H1 (cell line): ENCODE measurements around the gene ASGR1.
"Not testable (repeated sequence)": the region's sequence is repeated elsewhere in the genome, so short reads cannot be mapped to it uniquely, and the experiment has no call there.

Source experiments
- ATF3 ChIP-seq: IDR thresholded peaks from 2 replicates; pipeline ENCODE4 v1.6.1; 2011; ENCODE audit warnings: low read depth, mild to moderate bottlenecking, low read length; ENCODE audit not compliant: insufficient read depth
- CHD1 ChIP-seq: IDR thresholded peaks from 2 replicates; pipeline ENCODE4 v1.6.1; 2012; ENCODE audit warnings: low read depth, low read length, improper control_type of control experiment
- CREB1 ChIP-seq: IDR thresholded peaks from 2 replicates; pipeline ENCODE4 v1.6.1; 2012; ENCODE audit warnings: inconsistent platforms
- KDM1A ChIP-seq: fragments of 200-600, 300-600 bp; sonication (generic); IDR thresholded peaks from 2 replicates; pipeline ENCODE4 v1.7.1; 2016; ENCODE audit warnings: mild to moderate bottlenecking, low read length, borderline replicate concordance
- NRF1 ChIP-seq: IDR thresholded peaks from 2 replicates; pipeline ENCODE4 v1.6.1; 2011; ENCODE audit warnings: mild to moderate bottlenecking, low read depth, low read length, improper control_type of control experiment
- POLR2A ChIP-seq, 2 experiments: IDR thresholded peaks; 1 replicate in 1 of 2; 2 replicates in 1 of 2; pipeline ENCODE4 v1.6.1; 2011; ENCODE audit warnings: low read depth in 2 of 2, low read length in 2 of 2, mild to moderate bottlenecking in 2 of 2; ENCODE audit errors: control extremely low read depth in 1 of 2
- RNF2 ChIP-seq: fragments of 200-900, 300-1000 bp; sonication (generic); IDR thresholded peaks from 2 replicates; pipeline ENCODE4 v1.7.1; 2016; ENCODE audit warnings: borderline replicate concordance, low read depth, mild to moderate bottlenecking, antibody characterized with exemption, low read length; ENCODE audit not compliant: poor library complexity, severe bottlenecking; ENCODE audit errors: missing control alignments
- SIN3A ChIP-seq, 2 experiments: IDR thresholded peaks in 1 of 2; conservative IDR thresholded peaks in 1 of 2; 2 replicates each; pipeline ENCODE4 v1.6.1; 2011 to 2012; ENCODE audit warnings: low read length in 2 of 2, improper control_type of control experiment in 1 of 2, low read depth in 1 of 2, mild to moderate bottlenecking in 1 of 2
- SP1 ChIP-seq: IDR thresholded peaks from 2 replicates; pipeline ENCODE4 v1.6.1; 2011; ENCODE audit warnings: low read depth, low read length
- SP4 ChIP-seq: IDR thresholded peaks from 2 replicates; pipeline ENCODE4 v1.6.1; 2012; ENCODE audit warnings: low read length, inconsistent platforms
- TCF12 ChIP-seq: IDR thresholded peaks from 2 replicates; pipeline ENCODE4 v1.6.1; 2011; ENCODE audit warnings: low read depth, mild to moderate bottlenecking, low read length
- YY1 ChIP-seq: IDR thresholded peaks from 2 replicates; pipeline ENCODE4 v1.6.1; 2011; ENCODE audit warnings: low read depth, mild to moderate bottlenecking, low read length
- TF ChIP-seq, protein P1 (sequence below), 3 experiments: IDR thresholded peaks; 1 replicate in 2 of 3; 2 replicates in 1 of 3; pipeline versions ENCODE4 v1.5.1 to v1.6.1; 2011; ENCODE audit warnings: low read length in 3 of 3, mild to moderate bottlenecking in 3 of 3, inconsistent platforms in 2 of 3, low read depth in 1 of 3, moderate library complexity in 1 of 3; ENCODE audit not compliant: insufficient read depth in 1 of 3; ENCODE audit errors: control extremely low read depth in 1 of 3
- TF ChIP-seq, protein P2 (sequence below): IDR thresholded peaks from 2 replicates; pipeline ENCODE4 v1.6.1; 2012; ENCODE audit warnings: inconsistent platforms

DNA sequence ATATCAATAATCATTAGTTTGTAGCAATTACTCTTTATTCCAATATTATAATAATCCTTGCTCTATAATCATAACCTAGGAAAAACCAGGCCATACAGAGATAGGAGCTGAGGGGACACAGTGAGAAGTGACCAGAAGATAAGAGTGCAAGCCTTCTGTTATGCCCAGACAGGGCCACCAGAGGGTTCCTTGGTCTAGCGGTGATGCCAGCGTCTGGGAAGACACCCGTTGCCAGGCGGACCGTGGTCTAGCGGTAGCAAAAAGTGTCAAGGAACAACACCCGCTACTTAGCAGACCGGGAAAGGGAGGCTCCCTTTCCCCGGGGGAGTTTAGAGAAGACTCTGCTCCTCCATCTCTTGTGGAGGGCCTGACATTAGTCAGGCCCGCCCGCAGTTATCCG is 52.8 kb downstream of the ASGR1 start:
- TF ChIP-seq ATF3; CREB1; SIN3A (conservative IDR thresholded peaks at IDR 0.05 in 1 of 2, IDR thresholded peaks at IDR 0.05 in 1 of 2; ENCODE audit: low read depth in 1 of 2, low read length in 2 of 2); RNF2; CHD1; NRF1; POLR2A (IDR thresholded peaks at IDR 0.05; ENCODE audit: control extremely low read depth in 1 of 2, low read depth in 2 of 2, low read length in 2 of 2); SP1; SP4; KDM1A; TCF12; YY1: not testable (repeated sequence)
- TF ChIP-seq, protein P1, sequence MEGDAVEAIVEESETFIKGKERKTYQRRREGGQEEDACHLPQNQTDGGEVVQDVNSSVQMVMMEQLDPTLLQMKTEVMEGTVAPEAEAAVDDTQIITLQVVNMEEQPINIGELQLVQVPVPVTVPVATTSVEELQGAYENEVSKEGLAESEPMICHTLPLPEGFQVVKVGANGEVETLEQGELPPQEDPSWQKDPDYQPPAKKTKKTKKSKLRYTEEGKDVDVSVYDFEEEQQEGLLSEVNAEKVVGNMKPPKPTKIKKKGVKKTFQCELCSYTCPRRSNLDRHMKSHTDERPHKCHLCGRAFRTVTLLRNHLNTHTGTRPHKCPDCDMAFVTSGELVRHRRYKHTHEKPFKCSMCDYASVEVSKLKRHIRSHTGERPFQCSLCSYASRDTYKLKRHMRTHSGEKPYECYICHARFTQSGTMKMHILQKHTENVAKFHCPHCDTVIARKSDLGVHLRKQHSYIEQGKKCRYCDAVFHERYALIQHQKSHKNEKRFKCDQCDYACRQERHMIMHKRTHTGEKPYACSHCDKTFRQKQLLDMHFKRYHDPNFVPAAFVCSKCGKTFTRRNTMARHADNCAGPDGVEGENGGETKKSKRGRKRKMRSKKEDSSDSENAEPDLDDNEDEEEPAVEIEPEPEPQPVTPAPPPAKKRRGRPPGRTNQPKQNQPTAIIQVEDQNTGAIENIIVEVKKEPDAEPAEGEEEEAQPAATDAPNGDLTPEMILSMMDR (IDR thresholded peaks at IDR 0.05; ENCODE audit: control extremely low read depth in 1 of 3, insufficient read depth in 1 of 3, low read depth in 1 of 3, low read length in 3 of 3) = not testable (repeated sequence)
- TF ChIP-seq, protein P2, sequence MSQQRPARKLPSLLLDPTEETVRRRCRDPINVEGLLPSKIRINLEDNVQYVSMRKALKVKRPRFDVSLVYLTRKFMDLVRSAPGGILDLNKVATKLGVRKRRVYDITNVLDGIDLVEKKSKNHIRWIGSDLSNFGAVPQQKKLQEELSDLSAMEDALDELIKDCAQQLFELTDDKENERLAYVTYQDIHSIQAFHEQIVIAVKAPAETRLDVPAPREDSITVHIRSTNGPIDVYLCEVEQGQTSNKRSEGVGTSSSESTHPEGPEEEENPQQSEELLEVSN = not testable (repeated sequence)
